H1 (cell line): ENCODE data around the gene PBX3. TPM values are rescaled to one million over a fixed set of nuclear protein-coding genes. Genes with fewer than 3 reads are reported as not detected.

ENCODE experiments used
- CTCF ChIA-PET: fragments of 300-600 bp; sonication (Branson Sonifier 250); formaldehyde crosslinking; loops from one replicate; lab custom pipeline; 2021; ENCODE audit not compliant: partially characterized antibody; lab: Charles Lee
- POLR2A ChIA-PET: fragments of 300-600 bp; sonication (Branson Sonifier 250); formaldehyde crosslinking; loops from one replicate; lab custom pipeline; 2021; ENCODE audit warnings: inconsistent platforms; ENCODE audit not compliant: partially characterized antibody; lab: Charles Lee
- DNase-seq, 2 experiments: peaks; one replicate each; pipeline versions ENCODE4 v3.0.0 to v3.0.0-alpha.2; 2010 to 2022; ENCODE audit warnings: low spot score in 2 of 2, low read depth in 1 of 2, mixed read lengths in 1 of 2
- FAIRE-seq: peaks from 2 replicates; lab custom pipeline; 2011; peaks lifted over from hg19 to GRCh38; lab: Jason Lieb, UNC
- H2AFZ ChIP-seq: 2 replicates; pipeline ENCODE4 v1.8.1; 2012; ENCODE audit warnings: low read length, inconsistent platforms
- H2AK5ac ChIP-seq: 2 replicates; pipeline ENCODE4 v1.6.1; 2013; ENCODE audit warnings: low read depth, low read length
- H2BK120ac ChIP-seq: replicated peaks from 2 replicates; pipeline ENCODE3; 2013; ENCODE audit warnings: low read depth, low read length, inconsistent platforms
- H2BK12ac ChIP-seq: 2 replicates; pipeline ENCODE4 v1.6.1; 2013; ENCODE audit warnings: low read depth, low read length
- H2BK15ac ChIP-seq: 2 replicates; pipeline ENCODE4 v1.6.1; 2013; ENCODE audit warnings: low read length
- H2BK20ac ChIP-seq: 2 replicates; pipeline ENCODE4 v1.6.1; 2013; ENCODE audit warnings: low read length
- H2BK5ac ChIP-seq: 2 replicates; pipeline ENCODE4 v1.6.1; 2013; ENCODE audit warnings: low read depth, low read length
- H3K14ac ChIP-seq: 2 replicates; pipeline ENCODE4 v1.6.1; 2013; ENCODE audit warnings: inconsistent platforms; ENCODE audit not compliant: insufficient read length
- H3K18ac ChIP-seq: 2 replicates; pipeline ENCODE4 v1.6.1; 2013; ENCODE audit warnings: low read length; ENCODE audit errors: extremely low read depth
- H3K23ac ChIP-seq: 2 replicates; pipeline ENCODE4 v1.6.1; 2013; ENCODE audit warnings: inconsistent platforms; ENCODE audit not compliant: insufficient read length
- H3K23me2 ChIP-seq: 2 replicates; pipeline ENCODE4 v1.6.1; 2013; ENCODE audit warnings: low read depth, low read length
- H3K27ac ChIP-seq: 2 replicates; pipeline ENCODE4 v1.6.1; 2011; ENCODE audit warnings: low read depth, low read length, inconsistent platforms
- H3K27me3 ChIP-seq, 4 experiments: replicated peaks in 1 of 4; 1 replicate in 1 of 4; 2 replicates in 3 of 4; pipeline versions ENCODE4 v1.6.1 to v1.8.1; 2011 to 2013; ENCODE audit warnings: low read length in 3 of 4, mild to moderate bottlenecking in 3 of 4, inconsistent platforms in 2 of 4, mixed read lengths in 2 of 4, moderate library complexity in 1 of 4; ENCODE audit not compliant: control insufficient read depth in 3 of 4, insufficient read depth in 3 of 4; ENCODE audit errors: extremely low read depth in 1 of 4
- H3K36me3 ChIP-seq, 4 experiments: 2 replicates each; pipeline versions ENCODE4 v1.6.1 to v1.8.1; 2011 to 2013; ENCODE audit warnings: mild to moderate bottlenecking in 4 of 4, low read length in 3 of 4, moderate library complexity in 2 of 4, control low read depth in 1 of 4, inconsistent platforms in 1 of 4; ENCODE audit not compliant: insufficient read depth in 4 of 4, control insufficient read depth in 2 of 4
- H3K4ac ChIP-seq: replicated peaks from 2 replicates; pipeline ENCODE3; 2013; ENCODE audit warnings: low read length, low read depth, mixed read lengths, inconsistent platforms; ENCODE audit not compliant: insufficient read length
- H3K4me1 ChIP-seq, 4 experiments: replicated peaks in 1 of 4; 1 replicate in 1 of 4; 2 replicates in 3 of 4; pipeline versions ENCODE4 v1.6.1 to v1.8.1; 2011 to 2013; ENCODE audit warnings: low read length in 3 of 4, inconsistent platforms in 2 of 4, mixed read lengths in 1 of 4; ENCODE audit not compliant: insufficient read depth in 4 of 4, control insufficient read depth in 3 of 4
- H3K4me2 ChIP-seq, 2 experiments: 2 replicates each; pipeline versions ENCODE4 v1.6.1 to v1.8.1; 2011 to 2013; ENCODE audit warnings: low read depth in 2 of 2, low read length in 2 of 2, control low read depth in 1 of 2, inconsistent platforms in 1 of 2, mild to moderate bottlenecking in 1 of 2; ENCODE audit not compliant: insufficient read depth in 1 of 2
- H3K4me3 ChIP-seq, 4 experiments: fragments of 200-600, 300-600 bp in 1 of 4; sonication (generic), shearing (Covaris generic), sonication (Bioruptor Twin) in 1 of 4; 2 replicates each; pipeline versions ENCODE4 v1.5.1 to v1.8.1; 2011 to 2016; ENCODE audit warnings: low read length in 4 of 4, low read depth in 3 of 4, control low read depth in 2 of 4, inconsistent platforms in 2 of 4, mild to moderate bottlenecking in 2 of 4, mixed read lengths in 1 of 4, moderate library complexity in 1 of 4; ENCODE audit not compliant: insufficient read depth in 2 of 4; ENCODE audit errors: extremely low read depth in 1 of 4
- H3K56ac ChIP-seq: replicated peaks from 2 replicates; pipeline ENCODE3; 2013; ENCODE audit warnings: low read depth, mild to moderate bottlenecking, mixed read lengths, low read length, inconsistent platforms; ENCODE audit not compliant: insufficient read length
- H3K79me1 ChIP-seq: 2 replicates; pipeline ENCODE4 v1.6.1; 2013; ENCODE audit warnings: low read depth, low read length, control low read depth
- H3K79me2 ChIP-seq, 2 experiments: 2 replicates each; pipeline versions ENCODE4 v1.6.1 to v1.8.1; 2012 to 2013; ENCODE audit warnings: low read length in 2 of 2, mild to moderate bottlenecking in 2 of 2, inconsistent platforms in 1 of 2; ENCODE audit not compliant: insufficient read depth in 2 of 2, control insufficient read depth in 1 of 2
- H3K9ac ChIP-seq, 4 experiments: replicated peaks in 1 of 4; 1 replicate in 1 of 4; 2 replicates in 3 of 4; pipeline versions ENCODE4 v1.6.1 to v1.8.1; 2011 to 2013; ENCODE audit warnings: low read depth in 3 of 4, low read length in 3 of 4, control low read depth in 2 of 4, mild to moderate bottlenecking in 2 of 4, moderate library complexity in 2 of 4, inconsistent platforms in 1 of 4; ENCODE audit errors: extremely low read depth in 1 of 4
- H3K9me3 ChIP-seq, 2 experiments: 2 replicates each; pipeline versions ENCODE4 v1.6.1 to v1.8.1; 2012 to 2013; ENCODE audit warnings: mild to moderate bottlenecking in 2 of 2, moderate library complexity in 2 of 2, control low read depth in 1 of 2, inconsistent platforms in 1 of 2, low read depth in 1 of 2, low read length in 1 of 2, mixed read lengths in 1 of 2; ENCODE audit not compliant: insufficient read depth in 2 of 2
- H4K20me1 ChIP-seq, 2 experiments: replicated peaks in 1 of 2; 2 replicates each; pipeline versions ENCODE3 to v1.8.1; 2011 to 2013; ENCODE audit warnings: inconsistent platforms in 2 of 2, low read length in 2 of 2, mild to moderate bottlenecking in 1 of 2; ENCODE audit not compliant: insufficient read depth in 2 of 2, control insufficient read depth in 1 of 2
- H4K5ac ChIP-seq: 2 replicates; pipeline ENCODE4 v1.6.1; 2013; ENCODE audit warnings: low read length, low read depth, mixed read lengths, inconsistent platforms; ENCODE audit not compliant: insufficient read length
- H4K8ac ChIP-seq: 2 replicates; pipeline ENCODE4 v1.8.0; 2013; ENCODE audit warnings: mild to moderate bottlenecking, moderate library complexity, low read length, inconsistent platforms; ENCODE audit not compliant: insufficient read depth; ENCODE audit errors: extremely low read depth
- H4K91ac ChIP-seq: replicated peaks from 2 replicates; pipeline ENCODE3; 2013; ENCODE audit warnings: low read length, mixed read lengths, inconsistent platforms; ENCODE audit not compliant: insufficient read length
- ATF3 ChIP-seq: IDR thresholded peaks from 2 replicates; pipeline ENCODE4 v1.6.1; 2011; ENCODE audit warnings: low read depth, mild to moderate bottlenecking, low read length; ENCODE audit not compliant: insufficient read depth
- CBX5 ChIP-seq: fragments of 300-800, 300-1000 bp; sonication (generic); IDR thresholded peaks from 2 replicates; pipeline ENCODE4 v1.7.1; 2016; ENCODE audit warnings: antibody characterized with exemption, low read length, low read depth
- CEBPB ChIP-seq: IDR thresholded peaks from 2 replicates; pipeline ENCODE4 v1.6.1; 2012; ENCODE audit warnings: low read depth, low read length
- EGR1 ChIP-seq: IDR thresholded peaks from 2 replicates; pipeline ENCODE4 v1.6.1; 2011; ENCODE audit warnings: low read depth, low read length, borderline replicate concordance
- EZH2 ChIP-seq: fragments of 200-600 bp; sonication (generic); IDR thresholded peaks from 2 replicates; pipeline ENCODE4 v1.7.1; 2012; ENCODE audit warnings: low read depth, mild to moderate bottlenecking, moderate library complexity, low read length, inconsistent platforms; ENCODE audit not compliant: severe bottlenecking
- JUN ChIP-seq: IDR thresholded peaks from 2 replicates; pipeline ENCODE4 v1.6.1; 2011; ENCODE audit warnings: low read depth, mild to moderate bottlenecking, improper control_type of control experiment, low read length
- KDM5A ChIP-seq: fragments of 200-600 bp; IDR thresholded peaks from 2 replicates; pipeline ENCODE4 v1.7.1; 2012; ENCODE audit warnings: mild to moderate bottlenecking, low read length, inconsistent platforms, mixed read lengths
- NRF1 ChIP-seq: IDR thresholded peaks from 2 replicates; pipeline ENCODE4 v1.6.1; 2011; ENCODE audit warnings: mild to moderate bottlenecking, low read depth, low read length, improper control_type of control experiment
- RAD21 ChIP-seq, 2 experiments: IDR thresholded peaks in 1 of 2; conservative IDR thresholded peaks in 1 of 2; 2 replicates each; pipeline ENCODE4 v1.6.1; 2011; ENCODE audit warnings: low read depth in 2 of 2, low read length in 2 of 2, improper control_type of control experiment in 1 of 2, inconsistent platforms in 1 of 2, mild to moderate bottlenecking in 1 of 2, moderate library complexity in 1 of 2
- RBBP5 ChIP-seq: IDR thresholded peaks from 2 replicates; pipeline ENCODE4 v1.7.1; 2012; ENCODE audit warnings: low read depth, mild to moderate bottlenecking, inconsistent platforms, low read length, moderate library complexity, borderline replicate concordance
- SRF ChIP-seq: IDR thresholded peaks from 2 replicates; pipeline ENCODE4 v1.6.1; 2011; ENCODE audit warnings: mild to moderate bottlenecking, low read depth, low read length, moderate library complexity
- TAF7 ChIP-seq: optimal IDR thresholded peaks from 2 replicates; pipeline ENCODE3; 2011; ENCODE audit warnings: low read depth, mild to moderate bottlenecking, inconsistent platforms, low read length, moderate library complexity, borderline replicate concordance
- TBP ChIP-seq: IDR thresholded peaks from 2 replicates; pipeline ENCODE4 v1.6.1; 2011; ENCODE audit warnings: low read depth, low read length, improper control_type of control experiment
- TEAD4 ChIP-seq: IDR thresholded peaks from 2 replicates; pipeline ENCODE4 v1.6.1; 2012; ENCODE audit warnings: low read depth, low read length, inconsistent platforms, mixed read lengths
- WGBS, 2 experiments: shearing (Covaris generic) in 1 of 2; methylation state at CpG; one replicate each; pipeline versions ENCODE4 v1.1.6 to v1.1.7; 2013 to 2015; ENCODE audit warnings: low lambda C conversion rate in 2 of 2, mixed read lengths in 2 of 2, inconsistent platforms in 1 of 2, low coverage in 1 of 2, missing lambda C conversion rate in 1 of 2; ENCODE audit not compliant: insufficient replicate concordance in 2 of 2, insufficient coverage in 1 of 2, insufficient read length in 1 of 2; ENCODE audit errors: extremely low coverage in 1 of 2, missing lambda C conversion rate in 1 of 2; 5-methylcytosine and 5-hydroxymethylcytosine counted together
- polyA plus RNA-seq, 7 experiments: library from polyadenylated mRNA; depleted of rRNA in 3 of 7; stranded (reverse) in 5 of 7; unstranded in 2 of 7; fragments of >200 nt in 5 of 7; fragments of 200-250 nt in 2 of 7; gene quantifications; 1 replicate in 5 of 7; 2 replicates in 1 of 7; 4 replicates in 1 of 7; pipeline versions ENCODE4 v1.2.1 to v1.2.3, GENCODE V29; 2011 to 2013; ENCODE audit warnings: missing spikeins in 2 of 7, mixed read lengths in 2 of 7
- total RNA-seq: library from RNA; stranded (reverse); fragmentation: NEBNext Ultra II Directional; extraction: Animal tissue kit (Norgen Biotek cat#: 25700); gene quantifications from 2 replicates; pipeline ENCODE4 v1.2.1, GENCODE V29; 2021

Gene PBX3
- total and polyA plus RNA-seq, 2 of the 8 experiments (the other 6 are each of a cell fraction or from before 2014, with no cell fraction given) = 22.7 to 44.3 TPM

- no peaks in the 10 kb centered on the region for H3K9me3 ChIP-seq
- H2AK5ac ChIP-seq = no peak overlapping the region
- no peak overlapping the region for H3K4me3 ChIP-seq
- no peak overlapping the region for H3K27ac ChIP-seq
- DNase-seq = no peak
- peaks cover 0 to 9% (median under 1%) of the 10 kb centered on the region in 4 experiments; a peak in 1 of 8 replicates for H3K36me3 ChIP-seq
- no peak overlapping the region for H2BK12ac ChIP-seq
- H3K79me1 ChIP-seq = no peaks in the 10 kb centered on the region
- H3K9ac ChIP-seq = no peak overlapping the region
- H4K20me1 ChIP-seq = no peaks in the 10 kb centered on the region
- no peak overlapping the region for H2AFZ ChIP-seq
- no peak overlapping the region for H2BK120ac ChIP-seq
- no peak overlapping the region for H2BK5ac ChIP-seq
- no peak overlapping the region for H3K4me2 ChIP-seq
- peaks cover 0 to 17% of the 10 kb centered on the region in 2 experiments; a peak in 2 of 4 replicates for H3K79me2 ChIP-seq
- H4K5ac ChIP-seq = no peak overlapping the region
- ChIA-PET POLR2A (interaction anchor here (1.1 to 1.6 kb wide), 2 partner anchors 12 to 888 kb away, joined by 3 to 6 read pairs; no protein-coding TSS in a partner anchor), CTCF (interaction anchor here (0.6 to 1.7 kb wide), 3 partner anchors 12 to 766 kb away, joined by 3 to 4 read pairs (median 3); no protein-coding TSS in a partner anchor)
- no peak overlapping the region for H4K8ac ChIP-seq
- peaks cover 4 to 10% (median 7%) of the 10 kb centered on the region in 4 experiments; a peak in 4 of 7 replicates for H3K4me1 ChIP-seq
- H2BK20ac ChIP-seq = no peak overlapping the region
- H4K91ac ChIP-seq = no peak overlapping the region
- no peak overlapping the region for H3K4ac ChIP-seq
- no peak for FAIRE-seq
- no peak overlapping the region for H3K14ac ChIP-seq
- H3K56ac ChIP-seq = no peak overlapping the region
- H3K23ac ChIP-seq = no peak overlapping the region
- no peak overlapping the region for H2BK15ac ChIP-seq
- no peak overlapping the region for H3K18ac ChIP-seq
- H3K27me3 ChIP-seq = no peaks in the 10 kb centered on the region
- H3K23me2 ChIP-seq = peaks cover 15% of the 10 kb centered on the region
- WGBS, 2 experiments = 89% methylated on average over 5 of the region's 5 CpGs; no CpG with 5 or more reads in 1 of the 2 experiments
- TF ChIP-seq JUN (no peak), KDM5A (no peak), EGR1 (no peak), NRF1 (no peak), CEBPB (no peak), TEAD4 (no peak), TAF7 (no peak), CBX5 (no peak), ATF3 (no peak), RBBP5 (no peak), TBP (no peak), EZH2 (no peak), RAD21 (IDR thresholded peaks at IDR 0.05 in 1 of 2, conservative IDR thresholded peaks at IDR 0.05 in 1 of 2; ENCODE audit: low read depth in 2 of 2, low read length in 2 of 2) (no peak), SRF (no peak)
These were observed 2.6 kb upstream of the PBX3 start for GRCh38 chr9:125744616-125745015.
